ENCODE measurements around the gene DENND4A.
A peak's percentile ranks its signal among the peaks of the same experiment; 100 is the strongest.

Gene DENND4A

DNA sequence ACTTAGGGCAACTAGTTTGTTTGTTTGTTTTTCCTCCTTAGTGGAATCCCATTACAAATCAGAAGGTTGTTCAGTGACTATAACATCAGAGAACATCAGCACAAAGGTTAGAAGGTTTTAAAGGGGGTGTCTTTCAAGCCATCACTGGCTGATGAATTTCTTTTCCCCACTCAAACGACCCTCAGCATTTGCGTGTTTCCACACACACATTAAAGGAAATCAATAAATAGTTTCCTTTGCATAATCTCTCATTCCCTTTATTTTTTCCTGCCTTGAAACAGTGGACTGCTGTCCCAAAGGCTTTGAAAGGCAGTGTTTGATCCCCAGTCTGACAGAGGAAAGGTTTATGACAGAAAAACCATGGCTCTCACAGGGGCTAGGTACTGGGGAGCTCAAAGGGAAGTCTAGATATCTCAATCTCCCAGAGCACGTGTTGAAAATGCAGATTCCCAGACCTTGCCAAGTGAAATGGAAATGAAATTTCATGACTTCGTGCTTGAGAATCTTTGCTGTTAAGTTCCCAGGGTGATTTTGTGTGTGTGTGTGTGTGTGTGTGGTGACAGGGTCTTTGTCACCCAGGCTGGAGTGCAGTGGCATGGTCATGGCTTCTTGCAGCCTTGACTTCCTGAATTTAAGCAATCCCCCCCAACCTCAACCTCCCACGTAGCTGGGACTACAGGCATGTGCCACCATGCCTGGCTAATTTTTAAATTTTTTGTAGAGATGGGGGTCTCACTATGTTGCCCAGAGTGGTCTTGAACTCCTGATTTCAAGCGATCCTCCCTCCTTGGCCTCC is 178.9 kb downstream of the DENND4A start:
- TF ChIP-seq TAF1 (IDR thresholded peaks at IDR 0.05; ENCODE audit: borderline replicate concordance, low read depth, low read length), result no peak
- TF ChIP-seq POLR2A (IDR thresholded peaks at IDR 0.05; ENCODE audit: low read depth, low read length), result no peak
- no peak for TF ChIP-seq POLR2AphosphoS5 (IDR thresholded peaks at IDR 0.05; ENCODE audit: low read depth, low read length)
- DNase-seq (ENCODE audit: insufficient read length) (no peak), FAIRE-seq (no peak)

DNA sequence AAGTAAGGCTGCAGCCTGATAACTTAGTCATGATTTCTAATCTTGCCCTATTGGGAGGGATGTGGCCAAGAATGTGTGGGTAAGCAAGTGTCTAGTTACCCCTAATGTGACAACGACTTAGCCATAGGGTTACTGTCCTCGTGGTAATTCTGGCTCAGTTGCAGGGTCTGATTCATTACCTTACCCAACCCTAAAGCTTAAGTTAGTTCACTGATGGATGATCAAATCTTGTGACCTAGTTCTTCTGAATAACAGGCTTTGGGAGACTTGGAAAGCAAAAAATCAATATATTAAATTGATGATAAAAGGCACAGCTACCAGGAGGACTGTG is 179.5 kb downstream of the DENND4A start:
- no peak for FAIRE-seq
- no peak for DNase-seq (ENCODE audit: insufficient read length)
- no peak for TF ChIP-seq TAF1 (IDR thresholded peaks at IDR 0.05; ENCODE audit: borderline replicate concordance, low read depth, low read length)
- TF ChIP-seq POLR2A (IDR thresholded peaks at IDR 0.05; ENCODE audit: low read depth, low read length), result no peak
- TF ChIP-seq POLR2AphosphoS5 (IDR thresholded peaks at IDR 0.05; ENCODE audit: low read depth, low read length), result no peak

DNA sequence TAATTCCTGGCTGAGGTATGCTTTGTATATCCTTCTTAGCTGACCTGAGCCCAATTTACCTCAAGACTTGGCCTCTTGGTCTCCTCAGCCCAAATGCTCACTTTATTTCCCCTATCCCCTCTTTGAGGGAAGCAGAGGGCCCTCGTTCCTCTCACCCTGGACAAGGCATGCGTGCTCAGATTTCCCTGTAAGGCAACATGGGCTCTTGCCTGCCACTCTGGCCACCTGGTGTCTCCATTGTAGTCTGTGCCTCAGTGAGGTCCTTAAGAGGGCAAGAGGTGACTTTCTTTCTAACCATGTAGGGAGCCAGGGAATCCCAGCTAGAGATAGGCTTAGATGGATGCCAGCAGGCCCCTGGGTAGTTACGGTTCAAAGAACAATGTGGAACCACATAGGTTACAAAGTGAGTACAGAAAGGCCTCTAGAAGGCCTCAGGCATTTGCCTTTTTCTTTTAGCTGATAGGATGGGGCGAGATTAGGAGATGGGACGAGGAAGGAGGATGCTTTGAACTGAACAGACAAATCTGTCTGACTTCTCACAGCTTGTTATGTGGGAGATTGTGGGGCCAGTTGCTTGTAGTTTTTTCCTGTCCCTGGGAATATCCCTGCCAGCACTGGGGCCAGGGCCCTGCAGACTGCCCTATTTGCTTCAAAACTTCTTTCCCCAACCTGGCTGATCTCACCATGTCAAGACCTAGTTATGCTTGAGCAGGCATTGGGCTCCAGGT is 180.0 kb downstream of the DENND4A start:
- TF ChIP-seq TAF1 (IDR thresholded peaks at IDR 0.05; ENCODE audit: borderline replicate concordance, low read depth, low read length) (no peak), POLR2A (IDR thresholded peaks at IDR 0.05; ENCODE audit: low read depth, low read length) (no peak), POLR2AphosphoS5 (IDR thresholded peaks at IDR 0.05; ENCODE audit: low read depth, low read length) (no peak)
- FAIRE-seq (no peak), DNase-seq (ENCODE audit: insufficient read length) (no peak)

DNA sequence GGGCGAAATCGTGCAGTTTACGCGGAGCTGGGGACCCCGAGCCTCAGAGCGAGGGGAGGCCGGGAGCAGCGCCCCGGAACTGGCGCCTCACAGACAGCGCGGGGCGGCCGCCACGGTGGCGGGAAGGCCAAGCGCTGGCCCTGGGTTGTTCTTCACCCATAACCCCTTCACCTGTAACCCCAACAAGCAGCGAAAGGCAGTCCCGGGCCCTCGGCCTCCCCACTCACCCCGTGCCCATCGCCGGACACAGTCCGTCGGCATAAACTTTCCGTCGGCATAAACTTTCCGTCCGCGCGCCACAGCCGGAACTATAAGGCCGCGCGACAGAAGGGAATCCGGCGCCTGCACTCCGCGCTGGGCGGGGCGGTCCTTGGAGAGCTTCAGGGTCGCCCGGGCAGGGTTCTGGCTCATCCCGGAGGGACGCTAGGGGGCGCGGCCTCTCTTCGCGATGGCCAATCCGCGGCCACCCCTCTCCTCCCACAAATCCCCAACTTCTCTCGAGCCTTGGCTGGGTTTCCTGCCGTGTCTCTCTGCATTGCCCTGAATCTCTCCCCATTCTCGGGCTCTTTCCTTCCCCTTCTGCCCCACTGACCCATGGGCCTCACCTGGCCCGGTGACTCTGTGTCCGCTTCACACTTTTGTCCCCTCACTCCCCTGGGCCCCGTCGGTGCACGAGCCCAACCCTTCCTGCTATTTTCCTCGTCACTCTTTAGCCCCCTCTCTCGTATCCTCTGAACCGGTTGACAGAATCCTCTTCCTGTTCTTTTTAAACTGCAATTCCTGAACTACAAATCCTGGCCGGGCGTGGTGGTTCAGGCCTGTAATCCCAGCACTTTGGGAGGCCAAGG is 181.0 kb downstream of the DENND4A start, which contains the start of gene INTS14:
INTS14 (minus strand) TSS at position 261 of the 848 bp plus-strand sequence. CDS start 3,751 bp downstream, outside the sequence.
- peak; percentile 41; the same call in 1 of the 2 replicates for TF ChIP-seq TAF1 (IDR thresholded peaks at IDR 0.05; ENCODE audit: borderline replicate concordance, low read depth, low read length)
- TF ChIP-seq POLR2AphosphoS5 (IDR thresholded peaks at IDR 0.05; ENCODE audit: low read depth, low read length), result peak; percentile 74
- peak; percentile 88 for TF ChIP-seq POLR2A (IDR thresholded peaks at IDR 0.05; ENCODE audit: low read depth, low read length)
- peak; percentile 99 for FAIRE-seq
- peak; percentile 89 for DNase-seq (ENCODE audit: insufficient read length)

All from GM12892 (cell line).